Measurements from ENCODE around the gene PDE8A.

Gene PDE8A

GRCh38 chr15:85118173-85118572, 136.5 kb downstream of the PDE8A start:
- Mint-ChIP-seq H3K27ac (no peak overlapping the region), H3K27me3 (ENCODE audit: low read depth) (no peaks in the 10 kb centered on the region), H3K4me1 (no peaks in the 10 kb centered on the region), H3K9me3 (no peaks in the 10 kb centered on the region), H3K4me3 (no peak overlapping the region), H3K36me3 (ENCODE audit: low read depth) (peaks cover 48% of the 10 kb centered on the region)
- TF ChIP-seq, protein P1, sequence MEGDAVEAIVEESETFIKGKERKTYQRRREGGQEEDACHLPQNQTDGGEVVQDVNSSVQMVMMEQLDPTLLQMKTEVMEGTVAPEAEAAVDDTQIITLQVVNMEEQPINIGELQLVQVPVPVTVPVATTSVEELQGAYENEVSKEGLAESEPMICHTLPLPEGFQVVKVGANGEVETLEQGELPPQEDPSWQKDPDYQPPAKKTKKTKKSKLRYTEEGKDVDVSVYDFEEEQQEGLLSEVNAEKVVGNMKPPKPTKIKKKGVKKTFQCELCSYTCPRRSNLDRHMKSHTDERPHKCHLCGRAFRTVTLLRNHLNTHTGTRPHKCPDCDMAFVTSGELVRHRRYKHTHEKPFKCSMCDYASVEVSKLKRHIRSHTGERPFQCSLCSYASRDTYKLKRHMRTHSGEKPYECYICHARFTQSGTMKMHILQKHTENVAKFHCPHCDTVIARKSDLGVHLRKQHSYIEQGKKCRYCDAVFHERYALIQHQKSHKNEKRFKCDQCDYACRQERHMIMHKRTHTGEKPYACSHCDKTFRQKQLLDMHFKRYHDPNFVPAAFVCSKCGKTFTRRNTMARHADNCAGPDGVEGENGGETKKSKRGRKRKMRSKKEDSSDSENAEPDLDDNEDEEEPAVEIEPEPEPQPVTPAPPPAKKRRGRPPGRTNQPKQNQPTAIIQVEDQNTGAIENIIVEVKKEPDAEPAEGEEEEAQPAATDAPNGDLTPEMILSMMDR (IDR thresholded peaks at IDR 0.05; ENCODE audit: unreplicated experiment in 3 of 3): no peak

GRCh38 chr15:85118581-85118980, 136.9 kb downstream of the PDE8A start:
- Mint-ChIP-seq H3K4me3 (no peak overlapping the region), H3K27ac (no peak overlapping the region), H3K36me3 (ENCODE audit: low read depth) (peaks cover 49% of the 10 kb centered on the region), H3K27me3 (ENCODE audit: low read depth) (no peaks in the 10 kb centered on the region), H3K9me3 (no peaks in the 10 kb centered on the region), H3K4me1 (no peaks in the 10 kb centered on the region)
- TF ChIP-seq, protein P1 (IDR thresholded peaks at IDR 0.05; ENCODE audit: unreplicated experiment in 3 of 3): no peak

GRCh38 chr15:85120351-85121113, 138.9 kb downstream of the PDE8A start:
- Mint-ChIP-seq H3K9me3 (no peaks in the 10 kb centered on the region), H3K4me3 (no peak overlapping the region), H3K27me3 (ENCODE audit: low read depth) (no peaks in the 10 kb centered on the region), H3K4me1 (no peaks in the 10 kb centered on the region), H3K27ac (no peak overlapping the region), H3K36me3 (ENCODE audit: low read depth) (peaks cover 53% of the 10 kb centered on the region)
- TF ChIP-seq, protein P1 (IDR thresholded peaks at IDR 0.05; ENCODE audit: unreplicated experiment in 3 of 3): no peak

DNA sequence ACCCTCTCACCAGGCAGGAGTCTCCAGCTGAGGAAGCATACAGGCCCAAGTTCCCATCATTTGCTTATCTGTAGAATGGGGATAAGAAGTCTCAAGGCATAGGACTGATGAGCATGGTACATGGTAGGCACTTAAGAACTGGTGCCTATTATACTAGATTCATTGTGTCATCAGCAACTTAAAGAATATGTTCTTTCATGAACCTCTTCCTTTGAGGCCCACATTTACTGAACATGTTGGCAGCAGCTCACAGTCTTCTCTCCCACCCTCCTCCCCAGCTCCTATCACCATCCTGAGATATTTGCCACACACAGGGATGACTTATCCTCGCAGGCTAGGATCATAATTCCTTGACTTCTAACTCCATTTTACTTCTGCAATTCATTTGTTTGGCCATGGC, 142.5 kb downstream of the PDE8A start:
- Mint-ChIP-seq H3K4me3 (no peak overlapping the region), H3K4me1 (no peaks in the 10 kb centered on the region), H3K9me3 (peaks cover 3% of the 10 kb centered on the region), H3K27ac (no peak overlapping the region), H3K36me3 (ENCODE audit: low read depth) (peaks cover 54% of the 10 kb centered on the region), H3K27me3 (ENCODE audit: low read depth) (no peaks in the 10 kb centered on the region)
- TF ChIP-seq, protein P1 (IDR thresholded peaks at IDR 0.05; ENCODE audit: unreplicated experiment in 3 of 3): no peak

DNA sequence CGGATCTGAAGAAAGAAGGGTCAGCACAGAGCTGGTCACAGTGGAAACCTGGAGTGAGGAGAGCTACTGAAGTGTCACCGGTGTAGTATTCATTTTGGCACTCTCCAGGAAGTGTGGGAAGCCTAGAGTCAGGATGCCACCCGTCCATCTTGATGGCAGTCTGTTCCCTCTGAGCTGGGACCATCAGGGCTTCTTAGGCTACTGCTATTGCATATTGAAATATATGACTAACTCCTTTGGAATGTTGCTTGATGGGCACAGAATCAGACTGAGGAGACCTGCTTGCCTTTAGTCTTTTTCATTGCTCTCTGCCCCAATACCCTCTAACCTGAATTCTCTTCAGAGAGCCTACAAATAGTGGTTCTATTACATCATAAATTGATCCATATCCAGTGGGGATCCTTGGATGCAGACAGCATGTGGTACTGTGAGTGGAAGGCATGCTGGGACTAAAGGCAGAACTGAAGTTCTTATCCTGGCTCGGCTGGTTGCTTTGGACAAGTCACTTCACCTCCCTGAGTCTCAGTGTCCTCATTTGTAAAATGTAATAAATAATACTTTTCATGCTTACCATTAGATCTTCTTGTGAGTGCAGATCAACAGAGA, 143.5 kb downstream of the PDE8A start:
- Mint-ChIP-seq H3K27me3 (ENCODE audit: low read depth) (no peaks in the 10 kb centered on the region), H3K36me3 (ENCODE audit: low read depth) (peaks cover 64% of the 10 kb centered on the region), H3K4me3 (no peak overlapping the region), H3K9me3 (peaks cover 12% of the 10 kb centered on the region), H3K4me1 (no peaks in the 10 kb centered on the region), H3K27ac (no peak overlapping the region)
- TF ChIP-seq, protein P1 (IDR thresholded peaks at IDR 0.05; ENCODE audit: unreplicated experiment in 3 of 3): no peak

GRCh38 chr15:85128621-85129020, 147.0 kb downstream of the PDE8A start:
- H3K4me3 Mint-ChIP-seq: no peak overlapping the region
- H3K36me3 Mint-ChIP-seq (ENCODE audit: low read depth): peaks cover 77% of the 10 kb centered on the region
- H3K27ac Mint-ChIP-seq: no peak overlapping the region
- TF ChIP-seq, protein P1 (IDR thresholded peaks at IDR 0.05; ENCODE audit: unreplicated experiment in 3 of 3): no peak
- H3K9me3 Mint-ChIP-seq: peaks cover 30% of the 10 kb centered on the region
- no peaks in the 10 kb centered on the region for H3K27me3 Mint-ChIP-seq (ENCODE audit: low read depth)
- H3K4me1 Mint-ChIP-seq: no peaks in the 10 kb centered on the region
